HK-2 (cell line): ENCODE results near the gene TRH.

ENCODE experiments used
- DNase-seq: peaks from one replicate; pipeline ENCODE4 v3.0.0-alpha.2; 2018; ENCODE audit not compliant: unreplicated experiment

Gene TRH, protein sequence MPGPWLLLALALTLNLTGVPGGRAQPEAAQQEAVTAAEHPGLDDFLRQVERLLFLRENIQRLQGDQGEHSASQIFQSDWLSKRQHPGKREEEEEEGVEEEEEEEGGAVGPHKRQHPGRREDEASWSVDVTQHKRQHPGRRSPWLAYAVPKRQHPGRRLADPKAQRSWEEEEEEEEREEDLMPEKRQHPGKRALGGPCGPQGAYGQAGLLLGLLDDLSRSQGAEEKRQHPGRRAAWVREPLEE

DNA sequence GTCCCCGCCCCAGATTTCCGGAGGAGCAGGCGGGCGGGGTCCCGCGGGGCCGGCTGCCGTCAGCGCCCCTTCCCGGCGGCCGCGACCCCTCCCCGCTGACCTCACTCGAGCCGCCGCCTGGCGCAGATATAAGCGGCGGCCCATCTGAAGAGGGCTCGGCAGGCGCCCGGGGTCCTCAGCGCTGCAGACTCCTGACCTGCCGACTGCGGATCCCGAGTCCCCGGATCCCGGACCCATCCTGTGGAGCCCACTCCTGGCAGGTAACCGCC lies at the start of gene TRH:
TRH (plus strand) TSS at position 157 of the 269 bp plus-strand sequence. CDS start 1,097 bp downstream, outside the sequence.
- DNase-seq: no peak

DNA sequence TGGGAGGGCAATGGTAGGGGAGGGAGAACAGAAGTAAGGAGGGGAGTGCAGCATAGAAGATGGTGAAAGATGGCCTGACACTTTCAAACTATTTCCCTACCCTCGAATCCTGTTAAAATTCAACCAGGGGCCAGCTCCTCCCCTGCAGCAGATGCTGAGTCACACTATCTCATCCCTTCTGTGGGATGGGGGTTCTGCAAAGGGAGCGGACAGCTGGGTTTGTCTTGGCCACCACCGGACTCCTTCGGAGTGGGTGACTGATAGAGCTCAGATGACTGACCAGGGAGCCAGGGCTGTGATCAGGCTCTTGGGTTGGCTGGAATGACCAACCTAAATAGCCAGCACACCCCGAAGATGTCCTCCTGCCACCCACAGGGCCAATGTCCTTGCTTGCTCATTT lies 47.4 kb upstream of the TRH start:
- peak; percentile 64 for DNase-seq

DNA sequence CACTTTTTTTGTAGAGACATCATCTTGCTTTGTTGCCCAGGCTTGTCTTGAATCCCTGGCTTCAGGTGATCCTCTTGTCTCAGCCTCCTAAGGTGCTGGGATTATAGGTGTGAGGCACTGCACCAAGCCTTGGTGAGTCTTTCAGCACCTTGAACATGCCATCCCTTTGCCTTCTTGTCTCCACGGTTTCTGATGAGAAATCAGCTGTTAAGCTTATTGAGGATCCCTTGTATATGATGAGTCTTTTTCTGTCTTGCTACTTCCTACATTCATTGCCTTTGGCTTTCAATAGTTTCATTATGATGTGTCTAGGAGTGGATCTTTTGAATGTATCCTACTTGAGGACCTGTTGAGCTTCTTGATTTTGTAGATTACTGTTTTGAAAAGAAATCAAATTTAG lies 45.1 kb upstream of the TRH start:
- DNase-seq: no peak

DNA sequence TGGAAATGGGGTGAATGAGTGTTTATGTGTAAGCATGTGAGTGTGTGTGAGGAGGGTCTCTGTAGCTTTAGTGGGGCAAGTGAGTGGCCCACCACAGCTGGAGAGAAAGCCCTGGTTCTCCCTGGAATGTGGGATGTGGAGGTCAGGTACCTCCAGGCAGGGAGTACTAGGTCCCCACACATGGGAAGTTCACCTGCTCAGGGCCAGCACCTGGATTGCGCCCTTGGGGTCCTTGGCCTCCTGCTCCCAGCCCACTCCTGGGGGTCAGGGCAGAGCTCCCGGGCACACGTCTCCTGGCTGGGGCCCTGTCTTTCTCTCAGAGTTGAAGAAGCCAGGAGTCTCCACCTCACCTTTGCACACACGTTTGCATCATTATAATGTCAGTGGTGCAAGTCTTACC lies 41.0 kb upstream of the TRH start:
- DNase-seq: no peak

DNA sequence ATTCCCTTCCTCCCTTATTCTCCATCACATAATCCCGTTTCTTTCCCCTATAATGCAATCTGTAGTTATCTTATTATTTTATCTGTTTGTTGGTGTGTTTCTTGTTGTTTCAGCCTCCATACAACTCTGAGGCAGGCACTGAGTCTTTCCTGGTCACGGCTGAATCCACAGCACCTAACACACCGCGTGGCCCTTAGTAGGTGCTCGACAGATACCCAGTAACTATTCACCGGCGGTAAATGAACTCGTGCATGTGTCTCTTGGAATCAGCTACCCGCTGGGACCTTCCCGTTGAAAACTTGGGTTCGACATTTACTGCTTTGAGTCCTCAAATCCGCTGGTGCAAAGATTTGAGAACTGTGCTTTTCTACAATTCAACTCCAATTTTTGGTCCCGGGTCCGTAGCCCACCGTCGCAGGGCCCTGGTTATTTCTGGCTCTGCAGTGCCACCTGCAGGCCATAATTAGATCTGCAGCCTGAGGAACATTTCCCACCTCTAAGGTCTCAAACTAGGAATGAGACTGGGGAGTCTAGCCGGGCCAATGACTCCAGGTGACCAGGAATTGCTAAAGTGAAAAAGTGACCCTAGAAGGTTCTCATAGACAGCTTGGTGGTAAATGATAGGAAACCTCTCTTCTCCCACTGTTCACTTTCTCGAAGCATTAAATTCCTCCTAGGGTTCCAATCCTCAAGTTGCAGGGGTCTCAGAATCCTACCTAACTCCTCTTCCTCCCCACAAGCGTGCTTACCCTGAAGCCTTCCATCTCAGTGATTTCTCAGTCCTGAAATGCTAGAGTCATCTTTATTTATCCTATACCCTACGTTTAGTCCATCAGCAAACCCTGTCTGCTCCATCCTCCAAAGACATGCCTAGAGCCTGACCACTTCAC lies 40.0 kb upstream of the TRH start:
- peak; percentile 45 for DNase-seq

DNA sequence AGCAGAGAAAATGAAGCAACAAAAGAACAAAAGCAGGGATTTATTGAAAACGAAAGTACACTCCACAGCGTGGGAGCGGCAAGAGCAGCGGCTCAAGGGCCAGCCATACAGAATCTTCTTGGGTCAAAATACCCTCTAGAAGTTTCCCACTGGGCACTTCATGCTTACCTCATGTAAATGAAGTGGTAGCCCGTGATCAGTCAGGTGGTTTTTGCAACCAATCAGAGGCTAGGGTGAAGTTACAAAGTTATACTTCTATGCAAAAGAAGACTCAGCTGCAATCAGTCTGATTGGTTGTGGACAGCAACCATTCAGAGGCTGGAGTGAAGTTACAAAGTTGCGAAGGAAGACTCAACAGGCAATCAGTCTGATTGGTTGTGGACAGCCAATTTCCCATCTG lies 37.8 kb upstream of the TRH start:
- DNase-seq: no peak

DNA sequence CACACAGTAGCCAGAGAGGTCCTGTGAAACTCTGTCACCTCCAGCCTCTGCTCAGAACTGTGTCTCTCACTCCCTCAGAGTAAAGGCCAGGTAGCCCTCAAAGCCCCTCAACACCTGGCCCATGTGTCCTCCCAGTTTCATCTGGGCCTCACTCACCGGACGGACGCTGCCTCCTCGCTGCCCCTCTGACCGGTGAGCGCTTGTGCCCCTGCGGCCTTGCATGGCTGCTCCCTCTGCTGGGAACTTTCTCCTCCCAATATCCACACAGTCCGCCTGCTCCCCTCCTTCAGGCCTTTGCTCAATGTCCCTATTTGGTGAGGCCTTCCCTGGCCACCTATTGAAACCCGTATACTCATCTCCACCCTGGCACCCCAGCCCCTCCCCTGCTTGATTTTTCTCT lies 36.8 kb upstream of the TRH start:
- DNase-seq: no peak

DNA sequence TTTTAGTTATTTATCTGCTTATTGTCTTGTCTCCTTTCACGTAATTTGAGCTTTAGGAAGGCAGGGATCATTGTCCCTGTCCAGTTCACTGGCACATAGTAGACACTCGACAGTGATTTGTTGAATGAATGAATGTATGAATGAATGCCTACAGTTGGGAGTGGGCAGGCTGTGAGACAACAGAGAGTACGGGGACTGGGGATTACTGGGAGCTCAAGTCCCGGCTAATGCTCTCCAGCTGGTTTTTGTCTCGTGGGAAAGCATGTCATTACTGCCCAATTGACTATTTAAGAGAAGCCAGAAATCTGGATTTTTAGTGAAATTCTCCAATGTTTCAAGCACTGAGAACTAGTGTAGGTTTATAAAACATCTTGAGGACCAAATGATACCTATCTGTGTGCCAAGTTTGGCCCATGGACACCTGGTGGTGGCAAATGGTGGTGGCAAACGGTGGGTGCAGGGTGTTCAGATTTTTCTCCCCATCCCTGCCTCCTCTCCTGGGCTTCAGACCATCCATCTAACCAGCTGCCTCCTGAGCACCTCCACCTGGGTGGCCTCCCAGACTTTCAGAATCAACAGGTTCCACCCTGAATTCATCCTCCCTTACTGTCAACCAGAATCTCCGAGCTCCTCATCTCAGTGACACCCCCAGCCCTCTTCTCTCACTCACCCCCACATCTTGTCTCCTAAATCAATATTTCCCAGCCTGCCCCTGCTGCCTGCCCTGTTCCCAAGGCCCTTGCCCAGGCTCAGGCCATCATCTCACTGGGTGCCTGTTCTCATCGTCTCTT lies 36.2 kb upstream of the TRH start:
- no peak for DNase-seq

DNA sequence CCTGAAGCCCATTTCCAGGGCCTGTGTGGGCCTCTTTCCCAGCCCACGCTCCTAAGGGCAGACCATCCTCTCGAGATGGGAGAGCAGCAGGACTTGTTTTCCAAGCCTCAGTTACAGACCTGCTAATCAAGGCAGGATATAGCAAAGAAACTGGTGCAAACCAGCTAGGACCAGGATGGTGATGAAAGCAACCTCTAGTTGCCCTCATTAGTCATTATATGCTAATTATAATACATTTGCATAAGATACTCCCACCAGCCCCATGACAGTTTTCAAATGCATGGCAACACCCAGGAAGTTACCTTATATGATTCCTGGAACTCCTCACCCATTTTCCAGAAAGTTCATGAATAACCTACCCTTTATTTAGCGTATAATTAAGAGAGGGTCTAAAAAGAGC lies 34.4 kb upstream of the TRH start:
- DNase-seq: no peak

DNA sequence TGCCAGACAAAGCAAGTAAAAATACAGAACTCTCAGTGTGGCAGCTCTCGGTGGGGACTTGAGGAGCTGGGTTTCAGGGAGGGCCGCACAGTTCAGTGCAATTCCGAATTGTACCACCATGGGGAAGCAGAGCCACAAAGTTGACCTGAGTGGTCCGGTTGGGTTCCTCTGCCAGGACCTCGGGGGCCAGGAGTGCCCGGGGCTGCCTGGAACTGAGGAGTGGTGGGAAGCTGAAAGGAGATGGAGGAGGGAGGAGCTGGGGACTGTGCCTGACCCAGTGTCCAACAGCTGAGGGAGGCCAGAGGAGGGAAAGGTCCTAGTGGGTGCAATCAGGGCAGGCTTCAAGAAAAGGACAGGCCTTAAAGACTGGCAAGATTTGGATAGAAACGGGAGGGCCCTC lies 32.2 kb upstream of the TRH start:
- peak; percentile 59 for DNase-seq

DNA sequence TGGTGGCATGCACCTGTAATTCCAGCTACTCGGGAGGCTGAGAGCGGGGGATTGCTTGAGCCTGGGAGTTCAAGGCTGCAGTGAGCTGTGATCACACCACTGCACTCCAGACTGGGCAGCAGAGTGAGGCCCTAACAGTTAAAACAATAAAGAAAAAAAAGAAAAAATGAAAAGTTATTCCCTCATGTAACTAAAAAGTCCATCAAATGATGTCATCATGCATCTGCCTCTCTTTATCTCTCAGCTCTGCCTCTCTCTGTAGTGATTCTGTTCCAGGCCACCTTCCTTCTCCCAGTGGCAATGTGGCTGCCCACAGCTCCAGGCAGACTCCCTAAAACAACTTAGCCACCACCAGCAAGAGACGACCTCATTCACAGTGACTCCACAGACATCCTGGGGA lies 31.5 kb upstream of the TRH start:
- no peak for DNase-seq

DNA sequence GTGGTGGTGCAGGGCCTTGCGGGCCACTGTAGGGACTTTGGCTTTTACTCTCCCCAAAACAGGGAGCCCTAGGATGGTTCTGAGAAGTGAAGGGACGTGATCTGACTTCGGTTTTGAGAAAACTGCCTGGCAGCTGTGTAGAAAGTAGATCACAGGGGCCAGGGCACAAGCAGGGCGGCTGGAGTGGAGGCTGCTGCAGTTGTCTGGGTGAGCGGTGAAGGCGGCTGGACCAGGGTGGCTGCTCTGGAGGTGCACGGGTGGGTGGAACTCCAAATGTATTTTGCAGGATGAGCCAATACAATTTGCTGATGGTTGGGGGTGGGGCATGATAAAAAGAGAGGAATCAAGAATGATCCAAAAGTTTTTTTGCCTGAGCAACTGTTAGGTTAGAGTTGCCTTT lies 29.8 kb upstream of the TRH start:
- no peak for DNase-seq

DNA sequence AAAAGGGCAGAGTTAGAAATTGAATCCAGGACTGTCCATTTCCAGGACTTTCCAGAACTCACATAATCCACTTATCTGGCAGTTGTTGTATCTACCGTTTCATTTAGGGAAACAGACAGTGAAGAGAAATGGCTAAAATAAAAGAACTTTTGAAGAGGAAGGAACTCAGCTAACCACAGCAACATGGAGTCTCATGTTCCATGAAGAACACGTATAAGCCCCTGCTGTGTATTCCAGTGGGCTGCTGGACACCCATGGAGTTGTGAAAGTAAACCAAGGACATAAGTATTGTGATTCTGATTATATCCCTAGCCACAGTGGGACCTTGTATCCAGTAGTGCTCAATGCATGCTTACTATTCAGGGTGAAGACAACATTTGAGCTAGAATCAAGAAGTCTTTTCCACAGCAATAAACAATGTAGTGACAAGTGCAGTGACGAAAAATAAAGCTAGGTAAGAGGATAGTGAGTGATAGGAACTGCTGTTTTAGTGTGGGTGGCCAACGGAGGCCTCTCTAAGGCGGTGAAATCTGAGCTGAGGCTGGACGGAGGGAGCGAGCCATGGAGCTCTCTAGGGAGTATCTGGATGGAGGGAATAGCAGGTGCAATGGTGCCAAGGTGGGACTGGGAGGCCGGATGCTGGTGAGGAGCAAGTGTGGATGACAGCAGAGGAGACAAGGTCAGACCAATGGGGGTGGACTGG lies 26.8 kb upstream of the TRH start:
- no peak for DNase-seq

DNA sequence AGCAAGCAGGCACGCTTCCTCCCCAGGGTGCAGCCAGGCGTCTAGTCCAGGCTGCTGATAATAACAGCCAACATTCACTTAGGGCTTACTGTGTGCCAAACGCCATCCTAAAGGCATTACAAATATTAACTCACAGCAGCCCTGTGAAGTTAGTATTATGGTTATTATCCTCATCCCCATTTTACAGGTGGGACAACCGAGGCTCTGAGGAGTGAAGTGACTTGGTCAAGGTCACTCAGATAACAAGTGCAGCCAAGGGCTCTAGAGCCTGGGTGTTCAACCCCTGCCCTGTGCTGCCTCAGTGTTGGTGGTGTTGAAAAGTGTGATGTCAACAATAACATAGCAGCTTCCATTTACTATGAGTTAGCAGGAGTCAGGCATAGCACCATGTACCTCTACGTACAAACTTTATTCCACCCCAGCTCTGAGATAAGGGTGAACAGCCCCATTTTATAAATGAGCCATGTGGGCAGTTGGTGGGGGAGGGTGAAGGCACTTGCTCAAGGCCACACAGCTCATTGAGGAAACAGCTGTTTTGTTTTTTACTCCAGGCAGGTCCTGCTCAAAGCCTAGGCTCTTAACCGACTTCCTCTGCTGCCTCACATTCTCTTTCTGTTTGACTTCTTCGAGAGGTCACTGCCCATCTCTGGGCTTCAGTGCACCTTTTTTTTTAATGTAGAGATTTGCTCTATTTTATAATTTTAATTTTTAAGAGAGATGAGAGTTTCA lies 24.0 kb upstream of the TRH start:
- no peak for DNase-seq

DNA sequence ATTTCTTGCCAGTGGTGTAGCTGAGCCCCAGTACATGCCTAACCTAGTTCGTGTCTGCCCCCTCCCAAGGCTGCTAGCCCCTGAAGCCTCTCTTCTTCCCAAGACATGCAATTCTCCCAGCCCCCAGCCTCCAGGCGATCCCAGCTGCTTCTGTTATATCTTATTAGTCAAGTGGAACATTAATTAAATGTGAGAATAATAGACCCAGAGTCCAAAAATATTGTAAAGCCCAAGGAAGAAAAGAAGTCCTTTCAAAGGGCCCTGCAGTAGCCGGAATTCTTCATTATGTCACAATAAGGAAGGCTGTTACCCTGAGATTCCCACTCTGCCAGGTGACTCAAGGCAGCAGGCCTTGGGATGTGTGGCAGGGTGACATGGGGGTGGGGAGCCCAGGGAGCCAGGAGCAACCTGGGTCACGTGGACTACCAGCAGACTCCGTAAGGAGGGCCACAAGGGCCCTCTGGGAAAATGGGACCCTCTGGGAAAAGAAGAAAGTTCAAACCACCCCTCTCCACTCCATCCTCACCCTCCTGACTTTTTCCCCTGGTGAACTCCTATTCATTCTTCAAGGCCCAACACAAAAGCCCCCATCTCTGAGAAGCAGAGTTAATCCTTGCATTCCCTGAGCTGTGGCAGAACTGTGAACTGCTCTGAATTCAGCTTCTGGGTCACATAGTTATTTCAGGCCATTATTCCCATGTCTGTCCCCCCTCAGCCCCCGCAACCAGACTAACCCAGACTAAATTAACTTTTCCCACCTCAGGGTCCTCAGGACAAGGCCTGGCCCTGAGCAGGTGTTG lies 21.8 kb upstream of the TRH start:
- DNase-seq: no peak

DNA sequence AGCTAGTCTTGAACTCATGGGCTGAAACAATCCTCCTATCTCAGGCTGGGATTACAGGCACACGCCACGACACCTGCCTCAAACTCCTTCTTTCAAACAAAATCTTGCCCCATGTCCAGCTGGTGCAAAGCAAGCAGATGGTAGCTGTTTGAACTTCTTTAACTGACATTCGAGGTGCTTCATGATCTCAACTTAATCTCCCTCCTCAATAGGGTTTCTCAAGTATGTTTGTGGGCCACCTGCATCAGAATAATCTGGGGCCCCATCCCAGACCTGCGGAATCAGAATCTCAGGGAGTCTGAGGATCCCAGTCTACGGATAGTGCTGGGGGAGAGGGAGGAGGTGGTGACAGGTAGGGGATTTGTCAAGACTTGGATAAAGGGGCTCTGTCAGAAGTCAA lies 20.9 kb upstream of the TRH start:
- no peak for DNase-seq

DNA sequence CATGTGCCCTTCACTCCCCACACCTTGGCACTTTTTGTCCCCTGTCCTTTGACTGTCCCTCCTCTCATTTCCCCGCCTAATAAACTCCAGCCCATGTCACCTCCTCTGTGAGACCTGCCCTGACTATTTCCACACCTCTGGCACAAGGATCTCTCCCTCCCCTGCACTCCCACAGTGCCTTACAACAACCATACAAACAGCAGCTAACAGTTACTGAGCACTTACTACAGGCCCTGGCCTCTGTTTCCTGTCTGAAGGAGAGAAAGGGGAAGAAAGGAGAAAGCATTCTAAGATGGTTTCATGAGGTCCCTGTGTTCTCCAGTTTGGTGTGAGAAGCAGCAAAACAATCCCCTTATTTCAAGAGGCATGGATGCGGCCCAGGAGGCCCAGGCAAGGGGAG lies 20.0 kb upstream of the TRH start:
- no peak for DNase-seq

DNA sequence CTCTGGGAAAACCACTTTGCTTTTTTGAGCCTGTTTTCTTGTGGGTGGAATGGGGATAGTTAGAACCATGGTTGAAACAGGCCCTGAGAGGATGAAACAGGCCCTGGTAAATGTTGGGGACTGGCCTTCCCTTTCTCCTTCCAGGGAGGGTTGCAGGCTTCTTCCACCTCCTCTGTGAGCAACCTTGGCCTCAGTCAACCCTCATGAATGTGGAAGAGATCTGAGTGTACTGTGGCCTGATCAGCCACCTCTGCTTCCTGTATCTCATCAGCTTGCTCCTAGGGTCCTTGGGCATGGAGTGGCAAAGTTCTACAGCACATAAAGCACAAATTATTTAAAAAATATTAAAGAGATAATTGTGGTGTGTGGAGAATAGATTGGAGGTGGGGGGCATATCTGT lies 17.6 kb upstream of the TRH start:
- no peak for DNase-seq

DNA sequence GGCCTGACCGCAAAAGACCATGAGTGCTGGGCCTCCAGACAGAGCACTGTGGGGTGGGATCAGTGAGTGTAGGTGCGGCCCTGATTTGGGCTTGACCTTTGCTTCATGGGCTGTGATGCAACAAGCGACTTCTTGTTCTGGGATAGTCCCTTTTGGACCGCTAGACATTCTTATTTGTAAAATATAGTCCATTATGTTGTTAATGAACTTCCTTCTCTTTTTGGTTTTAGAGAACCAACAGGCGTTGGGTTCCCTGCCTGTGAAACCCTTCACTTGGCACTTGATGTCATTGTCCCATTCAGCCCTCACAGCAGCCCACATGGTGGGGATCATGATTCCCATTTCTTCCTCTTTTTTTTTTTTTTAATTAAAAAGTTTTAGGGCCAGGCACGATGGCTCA lies 15.8 kb upstream of the TRH start:
- DNase-seq: no peak

DNA sequence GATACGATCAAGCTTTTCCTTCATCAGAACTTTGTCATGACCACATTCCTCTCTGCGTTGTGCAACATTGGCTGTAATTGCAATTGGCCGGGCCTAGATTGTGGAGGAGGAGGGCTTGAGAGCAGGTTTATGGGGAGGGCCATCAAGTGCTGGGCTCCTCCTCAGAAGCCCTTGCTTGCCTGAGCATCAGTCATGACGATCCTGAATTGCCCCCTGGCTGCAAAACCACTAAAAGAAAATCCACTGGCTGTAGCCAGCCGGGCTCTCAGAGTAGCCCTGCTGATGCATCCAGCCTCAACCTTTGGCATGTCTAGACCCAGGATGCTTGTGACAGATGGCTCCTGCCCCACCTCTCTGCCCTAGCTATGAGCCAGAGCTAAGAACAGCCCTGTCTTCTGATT lies 13.4 kb upstream of the TRH start:
- no peak for DNase-seq

DNA sequence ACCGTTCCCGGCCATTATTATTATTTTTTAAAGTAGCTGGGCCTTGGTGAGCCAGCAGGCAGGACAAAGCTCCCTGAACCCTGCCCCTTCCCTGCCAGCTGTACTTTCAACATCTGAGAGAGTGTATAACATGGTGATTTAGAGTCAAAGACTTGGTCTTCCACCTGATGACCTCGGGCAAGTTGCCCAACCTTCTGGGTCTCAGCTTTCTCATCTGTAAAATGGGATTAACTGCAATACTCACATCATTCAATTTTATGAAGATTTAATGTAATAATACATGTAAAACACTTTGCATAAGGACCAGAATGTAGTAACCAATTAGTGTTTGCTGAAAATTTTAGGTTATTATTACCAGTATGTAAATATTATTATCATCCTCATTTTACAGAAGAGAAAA lies 11.9 kb upstream of the TRH start:
- DNase-seq: no peak
